ENCODE results near the gene ODAD3. TPM values are rescaled to one million over a fixed set of nuclear protein-coding genes. Genes with fewer than 3 reads are reported as not detected.
A peak's percentile ranks its signal among the peaks of the same experiment; 100 is the strongest.

Gene ODAD3
- 0.52 TPM for total RNA-seq (2021; ENCODE audit: unreplicated experiment)
- polyA plus RNA-seq (2012), result 0.17 and 0.21 TPM in 2 replicates
- Bru-seq, nascent RNA, result percentile 11 among the genes with signal in this experiment
- percentile 19 among the genes with signal in this experiment for BruChase-seq, experiment 1, labeled RNA remaining after a 6-hour chase
- BruChase-seq, experiment 2, labeled RNA remaining after a 2-hour chase, result percentile 18 among the genes with signal in this experiment
- long read RNA-seq, partial matches to known transcripts, result 0 of 1 reads
- long read RNA-seq, other reads (novel, unspliced or antisense), result 1 of 1 reads

DNA sequence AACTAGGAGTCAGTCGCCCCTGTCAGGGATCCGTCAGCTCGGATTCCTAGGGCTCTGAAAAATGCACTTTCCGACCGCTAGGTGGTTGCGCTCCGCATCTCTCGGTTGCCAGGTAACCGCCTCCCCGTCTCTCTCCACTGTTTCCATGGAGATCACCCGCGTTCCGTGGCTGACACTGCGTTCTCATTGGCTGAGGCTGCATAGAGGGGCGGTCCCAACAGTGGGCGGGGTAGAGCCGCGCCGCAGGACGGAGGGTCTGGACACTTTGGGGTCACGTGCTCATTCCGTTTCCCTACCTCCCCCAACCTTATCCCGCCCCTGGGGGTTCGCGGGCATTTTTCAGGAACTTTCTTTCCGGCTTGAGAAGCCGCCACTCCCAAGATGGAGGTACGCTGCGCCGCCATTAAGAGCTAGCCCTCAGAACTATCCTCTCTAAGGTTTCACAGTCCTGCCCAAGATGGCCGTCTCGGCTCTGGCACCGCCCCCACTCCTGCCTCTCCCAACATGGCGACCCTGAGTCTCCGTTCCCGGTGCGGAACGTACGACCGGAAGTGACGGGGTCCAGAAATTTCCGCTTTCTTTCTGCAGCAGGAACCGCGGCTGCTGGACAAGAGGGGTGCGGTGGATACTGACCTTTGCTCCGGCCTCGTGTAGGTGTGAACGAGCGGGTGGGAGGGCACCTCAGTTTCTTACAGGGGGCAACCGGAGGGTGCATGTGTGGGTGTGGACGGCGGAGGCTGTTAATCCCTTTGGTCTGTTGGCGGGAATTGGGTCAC is at the start of gene ODAD3, which contains the start of gene PRKCSH:
ODAD3 (minus strand) TSS at position 65 of the 776 bp plus-strand sequence. CDS start 105 bp downstream, outside the sequence.
PRKCSH (plus strand) TSS at position 579 of the 776 bp plus-strand sequence. CDS start 483 bp downstream, outside the sequence.
- H4K20me1 ChIP-seq (ENCODE audit: insufficient read depth), result no peaks in the 10 kb centered on the region
- H3K27me3 ChIP-seq (ENCODE audit: insufficient read depth, low read length), result no peaks in the 10 kb centered on the region
- peak; percentile 86 for TF ChIP-seq SP1 (IDR thresholded peaks at IDR 0.05; ENCODE audit: low read depth)
- TF ChIP-seq, protein P1, sequence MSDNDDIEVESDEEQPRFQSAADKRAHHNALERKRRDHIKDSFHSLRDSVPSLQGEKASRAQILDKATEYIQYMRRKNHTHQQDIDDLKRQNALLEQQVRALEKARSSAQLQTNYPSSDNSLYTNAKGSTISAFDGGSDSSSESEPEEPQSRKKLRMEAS (IDR thresholded peaks at IDR 0.05), result peak; percentile 55; the same call in 1 of the 2 replicates
- no peak for TF ChIP-seq JUND (IDR thresholded peaks at IDR 0.05)
- peak; percentile 100 for TF ChIP-seq YY1 (IDR thresholded peaks at IDR 0.05; ENCODE audit: extremely low read depth, insufficient replicate concordance, low read depth, low read length)
- TF ChIP-seq EGR1 (IDR thresholded peaks at IDR 0.05; ENCODE audit: low read depth), result peak; percentile 99
- TF ChIP-seq, protein P2, sequence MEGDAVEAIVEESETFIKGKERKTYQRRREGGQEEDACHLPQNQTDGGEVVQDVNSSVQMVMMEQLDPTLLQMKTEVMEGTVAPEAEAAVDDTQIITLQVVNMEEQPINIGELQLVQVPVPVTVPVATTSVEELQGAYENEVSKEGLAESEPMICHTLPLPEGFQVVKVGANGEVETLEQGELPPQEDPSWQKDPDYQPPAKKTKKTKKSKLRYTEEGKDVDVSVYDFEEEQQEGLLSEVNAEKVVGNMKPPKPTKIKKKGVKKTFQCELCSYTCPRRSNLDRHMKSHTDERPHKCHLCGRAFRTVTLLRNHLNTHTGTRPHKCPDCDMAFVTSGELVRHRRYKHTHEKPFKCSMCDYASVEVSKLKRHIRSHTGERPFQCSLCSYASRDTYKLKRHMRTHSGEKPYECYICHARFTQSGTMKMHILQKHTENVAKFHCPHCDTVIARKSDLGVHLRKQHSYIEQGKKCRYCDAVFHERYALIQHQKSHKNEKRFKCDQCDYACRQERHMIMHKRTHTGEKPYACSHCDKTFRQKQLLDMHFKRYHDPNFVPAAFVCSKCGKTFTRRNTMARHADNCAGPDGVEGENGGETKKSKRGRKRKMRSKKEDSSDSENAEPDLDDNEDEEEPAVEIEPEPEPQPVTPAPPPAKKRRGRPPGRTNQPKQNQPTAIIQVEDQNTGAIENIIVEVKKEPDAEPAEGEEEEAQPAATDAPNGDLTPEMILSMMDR (IDR thresholded peaks at IDR 0.05 in 2 of 3, conservative IDR thresholded peaks at IDR 0.05 in 1 of 3; ENCODE audit: borderline replicate concordance in 1 of 3, insufficient read depth in 1 of 3, low read depth in 2 of 3, low read length in 2 of 3), result peak; percentile 30 to 82 (median 79); a peak in 4 of 6 replicates
- TF ChIP-seq POLR2A (IDR thresholded peaks at IDR 0.05; ENCODE audit: borderline replicate concordance, extremely low read depth, insufficient read depth, insufficient read length), result peak; percentile 59
- peak; percentile 22 for TF ChIP-seq TCF7L2 (IDR thresholded peaks at IDR 0.05; ENCODE audit: borderline replicate concordance, extremely low read depth, insufficient read depth, insufficient read length)
- TF ChIP-seq CBX3 (IDR thresholded peaks at IDR 0.05; ENCODE audit: low read depth), result no peak
- peak; percentile 84 for TF ChIP-seq POLR2AphosphoS5 (IDR thresholded peaks at IDR 0.05; ENCODE audit: low read depth, low read length)
- DNase-seq (ENCODE audit: low read depth, low spot score), result peak; percentile 99
- BruUV-seq (replicated peaks), result no TSS peak
- H3K36me3 ChIP-seq (ENCODE audit: control insufficient read depth in 1 of 2, insufficient read depth in 2 of 2, low read length in 2 of 2), result peaks cover 15 to 16% of the 10 kb centered on the region in 2 experiments; a peak in 3 of 4 replicates
- H2AFZ ChIP-seq (ENCODE audit: low read depth, low read length, poor library complexity, severe bottlenecking), result peak within 1 kb of the TSS; percentile 86
- ChIA-PET RAD21 (ENCODE audit: low non-redundant PET in 1 of 2, low total read pairs in 2 of 2, uncharacterized antibody in 2 of 2, unreplicated experiment in 2 of 2) (interaction anchor here (0.6 to 1.4 kb wide), 3 partner anchors 52 to 54 kb away, joined by 3 read pairs; no protein-coding TSS in a partner anchor), CTCF (interaction anchor here (0.6 to 1.6 kb wide), 17 partner anchors 9 to 185 kb away, joined by 3 to 48 read pairs (median 5); partner anchors contain the start of genes ELOF1, EPOR, RGL3 and SWSAP1), POLR2A (interaction anchor here (0.6 to 1.4 kb wide), 5 partner anchors 15 to 60 kb away, joined by 3 to 9 read pairs (median 6); partner anchors contain the start of genes EPOR and RGL3)
- H3K9me2 ChIP-seq (ENCODE audit: insufficient read depth), result no peaks in the 10 kb centered on the region
- H3K27ac ChIP-seq (ENCODE audit: low read depth, low read length), result peak within 1 kb of the TSS; percentile 70
- peaks cover 11 to 17% of the 10 kb centered on the region in 2 experiments for H3K4me1 ChIP-seq (ENCODE audit: control insufficient read depth in 1 of 2, insufficient read depth in 2 of 2, low read length in 2 of 2)
- intact Hi-C loops (cut with micrococcal nuclease), result loop anchor here (1.0 to 5.0 kb wide), 2 partner anchors 54 to 143 kb away; no protein-coding TSS in a partner anchor
- H3K4me2 ChIP-seq (ENCODE audit: low read length), result peak within 1 kb of the TSS; percentile 98
- no peaks in the 10 kb centered on the region for H3K9me3 ChIP-seq (ENCODE audit: control insufficient read depth in 1 of 2, insufficient read depth in 1 of 2, low read depth in 1 of 2, low read length in 2 of 2)
- H3K9ac ChIP-seq (ENCODE audit: low read length), result peak within 1 kb of the TSS; percentile 98
- peak within 1 kb of the TSS; percentile 70 to 98 for H3K4me3 ChIP-seq (replicated peaks in 1 of 2; ENCODE audit: low read depth in 1 of 2, low read length in 2 of 2)
- peaks cover 30% of the 10 kb centered on the region for H3K79me2 ChIP-seq (ENCODE audit: insufficient read depth, low read length)
- ATAC-seq, result peak; percentile 91
